CD4-positive, alpha-beta T cell treated with Interleukin-6 for 4 hours (primary cell): ENCODE measurements around the gene SLC38A9.
"Not testable (repeated sequence)": the region's sequence is repeated elsewhere in the genome, so short reads cannot be mapped to it uniquely, and the experiment has no call there.

Source experiments
- DNase-seq: peaks from one replicate; pipeline ENCODE4 v3.0.0-alpha.2; 2020; ENCODE audit warnings: mixed read lengths

The SLC38A9 gene, protein sequence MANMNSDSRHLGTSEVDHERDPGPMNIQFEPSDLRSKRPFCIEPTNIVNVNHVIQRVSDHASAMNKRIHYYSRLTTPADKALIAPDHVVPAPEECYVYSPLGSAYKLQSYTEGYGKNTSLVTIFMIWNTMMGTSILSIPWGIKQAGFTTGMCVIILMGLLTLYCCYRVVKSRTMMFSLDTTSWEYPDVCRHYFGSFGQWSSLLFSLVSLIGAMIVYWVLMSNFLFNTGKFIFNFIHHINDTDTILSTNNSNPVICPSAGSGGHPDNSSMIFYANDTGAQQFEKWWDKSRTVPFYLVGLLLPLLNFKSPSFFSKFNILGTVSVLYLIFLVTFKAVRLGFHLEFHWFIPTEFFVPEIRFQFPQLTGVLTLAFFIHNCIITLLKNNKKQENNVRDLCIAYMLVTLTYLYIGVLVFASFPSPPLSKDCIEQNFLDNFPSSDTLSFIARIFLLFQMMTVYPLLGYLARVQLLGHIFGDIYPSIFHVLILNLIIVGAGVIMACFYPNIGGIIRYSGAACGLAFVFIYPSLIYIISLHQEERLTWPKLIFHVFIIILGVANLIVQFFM

DNA sequence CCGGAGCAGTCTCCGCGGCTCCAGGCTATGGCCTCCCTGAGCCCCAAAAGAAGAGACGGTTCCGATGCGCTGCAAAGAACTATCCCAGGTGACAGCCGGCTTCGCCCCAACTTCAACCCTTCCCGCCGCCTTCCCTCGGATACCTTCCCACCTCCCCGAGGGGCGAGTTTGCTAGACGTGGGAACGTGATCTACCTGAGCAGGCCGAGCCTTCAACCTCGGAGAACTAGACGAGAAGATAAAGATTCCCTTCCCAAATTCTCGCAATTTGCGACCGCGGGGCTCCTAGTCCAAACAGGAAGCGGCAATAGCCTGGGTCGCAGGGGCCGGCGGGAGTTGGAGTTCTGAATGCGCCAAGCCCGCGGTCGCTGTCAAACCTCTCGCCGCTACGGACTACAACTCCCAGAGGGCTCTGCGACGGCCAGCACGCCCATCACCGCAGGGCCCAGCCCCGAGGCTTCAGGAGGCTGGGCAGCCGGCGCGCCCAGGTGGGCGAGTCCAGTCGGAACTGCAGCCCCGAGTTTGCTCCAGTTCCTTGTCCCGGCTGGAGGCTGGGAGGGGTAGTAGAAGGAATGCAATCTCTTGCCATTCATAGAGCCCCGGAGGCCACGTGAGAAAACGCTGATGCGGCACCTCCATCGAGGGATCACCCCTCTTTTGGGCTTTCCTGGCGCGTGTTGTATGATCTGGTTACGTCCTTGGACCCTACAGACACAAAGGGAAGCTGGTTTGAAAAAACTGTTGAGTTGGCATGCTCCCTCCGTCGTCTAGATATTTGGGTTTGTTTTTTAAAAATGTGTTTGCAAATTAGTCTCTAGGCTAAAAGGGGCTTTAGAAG is at the start of gene SLC38A9:
SLC38A9 (minus strand) TSS at position 302 of the 837 bp plus-strand sequence. CDS start 14,366 bp downstream, outside the sequence.
- DNase-seq, result peak; percentile 93

DNA sequence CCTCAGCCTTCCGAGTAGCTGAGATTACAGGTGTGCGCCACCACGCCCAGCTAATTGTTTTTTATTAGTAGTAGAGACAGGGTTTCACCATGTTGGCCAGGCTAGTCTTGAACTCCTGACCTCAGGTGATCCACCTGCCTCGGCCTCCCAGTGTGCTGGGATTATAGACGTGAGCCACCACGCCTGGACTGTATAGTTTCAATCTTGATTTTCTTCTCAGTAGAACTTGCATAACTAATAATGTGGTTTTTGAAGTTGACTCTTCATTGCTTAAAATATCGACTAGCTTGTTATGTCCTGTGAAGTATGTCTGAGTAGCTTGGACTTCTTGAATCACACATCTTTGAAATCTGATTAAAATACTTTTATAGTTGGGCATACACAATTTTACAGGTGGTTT is 49.6 kb upstream of the SLC38A9 start:
- DNase-seq, result not testable (repeated sequence)

DNA sequence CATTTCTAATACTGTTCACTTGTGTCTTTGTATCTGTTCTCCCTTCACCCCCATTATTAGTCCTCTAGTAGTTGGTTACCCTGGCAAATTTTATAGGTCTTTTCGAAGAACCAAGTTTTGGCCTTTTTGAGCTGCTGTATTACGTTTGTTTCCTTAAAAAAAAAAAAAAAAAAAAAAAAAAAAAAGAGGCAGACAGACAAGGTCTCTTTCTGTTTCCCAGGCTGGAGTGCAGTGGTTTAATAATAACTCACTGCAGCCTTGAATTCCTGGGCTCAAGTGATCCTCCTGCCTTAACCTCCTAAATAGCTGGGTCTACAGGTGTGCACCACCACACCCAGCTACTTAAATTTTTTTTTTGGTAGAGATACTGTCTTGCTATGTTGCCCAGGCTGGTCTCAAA is 46.6 kb upstream of the SLC38A9 start:
- DNase-seq, result no peak

DNA sequence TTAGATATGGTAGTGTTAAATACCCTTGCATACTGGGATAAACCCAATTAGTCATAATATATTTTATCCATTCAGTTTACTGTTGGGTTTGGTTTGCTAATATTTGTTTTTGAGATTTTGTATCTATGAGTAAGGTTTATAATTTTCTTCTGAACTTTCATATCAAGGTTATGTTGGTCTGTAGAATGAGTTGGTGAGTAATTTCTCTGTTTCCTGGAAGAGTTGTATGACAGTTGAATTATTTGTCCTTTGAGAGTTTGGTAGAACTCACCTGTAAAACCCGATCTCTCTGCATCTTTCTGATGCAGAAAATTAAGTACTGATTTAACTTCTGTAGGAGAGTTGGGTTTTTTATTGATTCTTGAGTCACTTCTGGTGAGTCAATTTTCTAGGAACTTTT is 46.1 kb upstream of the SLC38A9 start:
- no peak for DNase-seq

DNA sequence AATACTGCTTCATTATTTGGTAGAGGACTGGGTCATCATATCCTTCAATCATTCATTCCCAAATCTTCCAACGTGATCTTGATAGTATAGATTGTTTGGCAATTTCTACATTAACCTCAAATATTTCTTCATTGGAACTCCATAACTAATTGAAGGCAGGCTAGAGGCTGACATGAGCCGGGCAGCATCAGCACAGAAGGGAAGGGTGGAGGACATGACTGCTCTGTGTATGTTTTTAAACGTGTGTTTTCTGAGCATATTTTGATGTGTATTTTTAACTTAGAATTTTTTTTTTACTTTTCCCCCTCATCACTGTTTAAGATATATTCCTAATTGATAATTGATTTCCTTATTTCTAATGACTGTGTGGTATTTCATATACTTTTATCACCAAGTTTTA is 38.4 kb upstream of the SLC38A9 start:
- DNase-seq, result no peak

DNA sequence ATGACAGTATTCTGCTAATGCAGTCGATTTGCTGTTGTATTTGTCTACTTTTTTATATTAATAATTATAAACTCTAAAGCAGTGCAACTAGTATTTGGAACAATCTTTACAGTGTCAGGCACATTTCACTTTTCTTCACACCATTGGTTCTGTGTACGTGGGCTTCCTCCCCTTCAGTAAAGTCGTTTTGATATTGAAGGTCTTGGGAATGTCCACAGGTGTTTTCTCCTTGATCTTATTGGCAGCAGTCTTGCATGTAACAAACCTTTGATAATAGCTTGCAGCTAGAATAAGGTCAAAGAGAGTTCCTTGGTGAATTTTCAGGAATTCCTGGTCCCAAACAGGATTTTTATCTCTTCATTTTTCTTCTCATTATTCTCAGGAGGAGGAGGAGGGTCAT is 37.9 kb upstream of the SLC38A9 start:
- DNase-seq, result no peak

DNA sequence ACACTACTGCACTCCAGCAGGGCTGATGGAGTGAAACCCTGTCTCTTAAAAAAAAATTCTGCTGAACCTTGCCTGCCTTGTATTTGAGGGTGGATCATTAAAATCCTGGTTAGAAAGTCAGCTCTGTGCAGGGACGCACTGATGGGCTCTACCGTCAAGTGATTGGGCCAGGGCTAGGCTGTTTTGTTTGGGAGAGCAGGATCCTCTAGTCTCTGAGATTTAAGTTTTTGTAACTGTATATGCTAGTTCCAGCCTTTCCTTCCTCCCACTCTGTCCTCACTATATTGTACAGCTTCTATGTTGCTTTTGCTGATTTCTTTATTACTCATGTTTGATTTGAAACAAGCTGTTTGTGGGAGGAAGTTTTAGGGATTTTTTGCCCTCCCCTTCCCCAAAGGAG is 37.3 kb upstream of the SLC38A9 start:
- DNase-seq, result no peak

DNA sequence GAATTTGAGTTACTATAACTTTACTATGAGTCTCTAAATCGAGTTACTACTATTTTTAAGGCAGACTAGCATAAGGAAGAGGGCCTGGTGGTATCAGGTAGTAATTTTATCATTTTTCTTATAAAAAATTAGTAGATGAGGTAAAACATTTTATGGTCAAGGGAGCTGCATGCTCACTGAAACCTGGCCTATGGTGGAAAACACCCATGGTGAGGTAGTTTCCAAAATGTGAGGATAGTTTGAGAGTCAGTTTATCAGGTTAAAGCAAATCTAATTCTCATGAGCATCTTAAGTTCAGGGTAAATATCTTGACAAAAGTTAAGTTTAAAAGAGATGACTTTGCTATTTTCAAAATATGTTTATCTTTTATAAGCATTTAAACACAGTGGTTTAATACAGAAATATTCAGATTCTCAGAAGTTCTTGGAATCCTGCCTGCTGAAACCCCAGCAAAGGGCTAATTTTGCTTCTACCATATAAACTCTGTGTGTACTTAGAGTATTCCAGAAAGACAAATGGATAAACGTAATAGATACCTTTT is 35.7 kb upstream of the SLC38A9 start:
- no peak for DNase-seq

DNA sequence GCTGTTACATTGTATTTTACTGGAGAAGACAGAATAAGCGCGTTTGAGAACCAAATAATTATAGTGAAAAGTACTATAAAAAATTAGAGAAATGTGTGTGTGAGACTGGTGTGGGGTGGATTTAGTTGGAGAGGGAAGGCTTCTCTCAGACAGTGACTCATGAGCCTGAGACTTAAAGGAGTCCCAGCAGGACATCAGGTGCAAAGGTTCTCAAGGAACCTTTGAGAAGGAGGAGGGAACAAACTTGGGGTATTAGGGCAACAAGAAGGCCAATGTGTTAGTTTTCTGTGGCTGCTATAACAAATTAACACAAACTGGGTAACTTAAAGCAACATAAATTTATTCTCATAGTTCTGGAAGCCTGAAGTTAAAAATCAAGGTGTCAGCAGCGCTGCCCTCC is 30.7 kb upstream of the SLC38A9 start:
- no peak for DNase-seq

DNA sequence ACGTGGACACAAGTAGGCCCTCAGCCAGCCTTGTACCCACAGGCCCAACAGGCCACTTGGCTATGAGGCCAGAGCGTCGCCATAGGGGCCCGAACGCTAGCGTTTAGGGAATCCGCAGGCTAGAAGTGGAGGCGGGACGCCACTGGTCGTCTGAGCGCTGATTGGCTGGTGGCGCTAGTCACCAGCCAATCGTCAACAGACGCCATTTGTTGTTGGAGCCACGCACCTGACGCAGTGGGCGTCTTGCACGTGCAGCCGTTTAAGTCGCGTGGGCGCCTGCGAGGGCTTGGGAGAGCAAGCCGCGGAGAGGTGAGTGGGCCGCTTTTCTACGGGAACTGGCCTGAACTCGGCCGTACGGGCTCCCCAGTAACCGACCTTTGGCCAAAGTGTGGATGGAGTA is 25.7 kb upstream of the SLC38A9 start, which contains the start of gene DDX4:
DDX4 (plus strand) TSS at position 269 of the 400 bp plus-strand sequence. CDS start 903 bp downstream, outside the sequence.
- no peak for DNase-seq

DNA sequence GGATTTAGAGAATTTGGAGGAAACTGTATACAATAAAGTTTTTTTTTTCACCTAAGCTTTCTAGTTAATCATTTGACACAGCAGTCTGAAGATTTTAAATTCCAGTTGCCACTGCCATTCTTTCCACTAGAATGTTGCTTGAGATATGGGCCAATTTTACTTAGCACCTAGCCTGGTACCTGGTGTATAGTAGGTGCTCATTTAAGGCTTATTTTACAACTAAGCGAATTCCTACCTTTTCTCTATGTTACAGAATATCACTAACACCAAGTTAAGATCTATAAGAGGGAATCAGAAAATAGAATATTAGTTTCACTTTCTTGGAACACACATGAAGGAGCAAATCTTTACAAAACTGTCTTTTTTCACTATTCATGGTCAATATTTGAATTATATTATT is 22.5 kb upstream of the SLC38A9 start:
- no peak for DNase-seq

DNA sequence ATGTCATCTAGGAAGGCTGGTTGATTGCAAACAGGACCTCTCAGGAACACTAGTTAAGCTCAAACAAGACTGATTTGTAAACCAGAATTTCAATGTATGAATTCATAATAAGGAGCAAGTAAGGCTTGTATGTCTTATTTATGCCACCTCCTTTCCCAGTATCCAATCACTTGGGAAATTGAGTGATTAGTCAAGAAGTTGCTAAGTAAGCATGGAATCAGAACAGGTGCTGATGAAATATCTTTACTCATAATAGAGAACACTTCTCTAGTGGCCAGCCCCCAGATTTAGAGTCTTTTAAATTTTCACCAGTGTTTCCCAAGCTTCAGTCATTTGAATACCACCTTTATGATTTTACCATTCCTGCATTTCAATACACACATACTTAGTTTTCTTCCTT is 20.5 kb upstream of the SLC38A9 start:
- DNase-seq, result no peak

DNA sequence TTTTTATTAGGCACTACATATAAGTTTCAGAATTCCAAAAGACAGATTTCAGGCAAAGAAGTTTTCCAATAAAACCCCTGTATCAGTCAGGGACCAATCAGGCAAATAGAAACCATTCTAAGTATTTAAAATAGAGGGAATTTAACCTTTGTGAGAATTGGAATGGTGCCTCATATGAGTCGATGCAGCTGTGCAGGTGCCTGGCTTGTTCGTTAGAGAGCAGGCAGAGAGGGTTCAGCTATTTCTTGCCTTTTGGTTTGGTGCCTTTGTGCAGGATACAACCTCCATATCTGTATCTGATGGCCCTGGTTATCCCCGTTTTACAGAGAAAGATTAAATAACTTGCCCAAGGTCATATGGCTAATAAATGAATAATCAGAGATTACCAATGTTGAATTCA is 19.7 kb upstream of the SLC38A9 start:
- DNase-seq, result no peak

DNA sequence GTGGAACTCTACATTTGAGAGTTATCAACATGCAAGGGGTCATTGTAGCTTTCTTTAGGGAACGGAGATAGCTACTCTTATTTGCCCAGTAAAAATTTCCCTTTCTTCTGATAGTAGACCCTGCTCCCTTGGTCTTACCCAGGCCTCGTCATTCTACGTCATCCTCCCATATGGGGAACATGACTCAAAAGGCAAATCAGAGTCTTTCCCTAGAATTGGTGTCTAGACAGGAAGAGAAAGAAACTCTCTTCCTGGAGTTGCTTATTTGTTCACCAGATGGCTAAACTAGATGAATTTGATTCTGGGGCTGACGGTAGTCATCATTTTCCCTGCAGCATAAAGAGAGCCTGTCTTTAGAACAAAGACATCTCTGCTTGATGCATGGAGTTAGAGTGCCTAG is 12.2 kb upstream of the SLC38A9 start:
- no peak for DNase-seq

DNA sequence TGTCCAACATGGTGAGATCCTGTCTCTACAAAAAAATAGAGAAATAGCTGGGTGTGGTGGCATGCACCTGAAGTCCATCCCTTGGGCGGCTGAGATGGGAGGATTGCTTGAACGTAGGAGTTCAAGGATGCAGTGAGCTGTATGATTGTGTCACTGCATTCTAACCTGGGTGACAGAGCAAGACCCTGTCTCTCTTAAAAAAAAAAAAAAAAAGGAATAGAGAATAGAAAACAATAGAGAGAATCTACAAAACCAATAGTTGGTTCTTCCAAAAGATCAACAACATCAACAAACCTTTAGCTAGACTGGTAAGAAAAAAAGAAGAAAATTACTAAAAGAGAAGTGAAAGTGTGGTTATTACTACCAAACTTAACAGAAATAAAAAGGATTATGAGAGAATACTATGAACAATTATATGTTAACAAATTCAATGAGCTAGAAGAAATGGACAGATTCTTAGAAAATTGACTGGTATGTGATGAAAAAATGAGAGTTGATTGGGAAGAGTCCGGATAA is 8.1 kb upstream of the SLC38A9 start:
- no peak for DNase-seq

DNA sequence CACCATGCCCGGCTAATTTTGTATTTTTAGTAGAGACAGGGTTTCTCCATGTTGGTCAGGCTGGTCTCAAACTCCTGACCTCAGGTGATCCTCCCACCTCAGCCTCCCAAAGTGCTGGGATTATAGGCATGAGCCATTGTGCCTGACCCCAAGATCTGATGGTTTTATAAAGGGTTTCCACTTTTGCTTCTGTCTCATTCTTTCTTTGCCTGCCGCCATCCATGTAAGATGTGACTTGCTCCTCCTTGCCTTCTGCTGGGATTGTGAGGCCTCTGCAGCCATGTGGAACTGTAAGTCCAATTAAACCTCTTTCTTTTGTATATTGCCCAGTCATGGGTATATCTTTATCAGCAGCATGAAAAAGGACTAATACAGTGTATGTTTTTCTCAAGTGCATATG is 6.9 kb upstream of the SLC38A9 start:
- DNase-seq, result not testable (repeated sequence)

DNA sequence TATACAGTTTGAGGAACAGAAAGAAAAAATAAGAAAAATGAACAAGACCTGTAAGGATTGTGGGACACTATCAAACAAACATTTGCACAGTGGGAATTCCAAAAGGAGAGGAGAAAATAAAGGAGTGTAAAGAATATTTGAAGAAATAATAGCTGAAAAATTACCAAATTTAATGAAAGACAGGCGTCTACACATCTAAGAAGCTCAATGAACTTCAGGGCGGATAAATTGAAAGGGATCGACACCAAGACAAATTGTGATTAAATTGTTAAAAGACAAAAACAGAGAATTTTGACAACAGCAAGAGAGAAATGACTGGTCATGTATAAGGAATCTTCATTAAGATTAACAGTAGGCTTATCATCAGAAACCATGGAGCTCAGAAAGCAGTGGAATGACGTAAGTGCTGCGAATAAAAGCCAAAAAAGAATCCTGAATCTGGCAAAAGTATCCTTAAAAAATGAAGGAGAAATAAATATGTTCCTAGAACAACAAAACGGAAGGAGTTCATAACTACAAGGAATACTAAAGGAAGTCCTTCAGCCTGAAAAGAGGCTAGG is 3.5 kb upstream of the SLC38A9 start:
- no peak for DNase-seq

DNA sequence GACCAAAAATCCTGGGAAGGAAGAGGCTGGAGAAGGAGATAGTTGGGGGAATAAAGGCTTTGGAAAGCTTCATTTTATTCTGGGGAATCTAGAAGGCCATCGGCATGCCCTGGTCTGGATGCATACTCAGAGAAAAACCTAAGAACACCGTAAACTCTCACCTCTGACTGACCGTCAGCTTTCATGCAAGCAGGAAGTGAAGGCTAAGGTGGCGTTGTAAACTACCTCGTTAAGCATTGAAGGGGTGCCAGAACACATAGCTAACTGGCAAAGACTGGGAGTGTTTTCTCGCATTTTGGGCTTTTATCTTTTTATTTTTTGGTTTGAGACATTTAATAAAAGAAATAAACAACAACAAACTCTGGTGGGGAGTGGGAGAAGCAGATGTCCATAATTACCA is 2.6 kb upstream of the SLC38A9 start:
- DNase-seq, result no peak

DNA sequence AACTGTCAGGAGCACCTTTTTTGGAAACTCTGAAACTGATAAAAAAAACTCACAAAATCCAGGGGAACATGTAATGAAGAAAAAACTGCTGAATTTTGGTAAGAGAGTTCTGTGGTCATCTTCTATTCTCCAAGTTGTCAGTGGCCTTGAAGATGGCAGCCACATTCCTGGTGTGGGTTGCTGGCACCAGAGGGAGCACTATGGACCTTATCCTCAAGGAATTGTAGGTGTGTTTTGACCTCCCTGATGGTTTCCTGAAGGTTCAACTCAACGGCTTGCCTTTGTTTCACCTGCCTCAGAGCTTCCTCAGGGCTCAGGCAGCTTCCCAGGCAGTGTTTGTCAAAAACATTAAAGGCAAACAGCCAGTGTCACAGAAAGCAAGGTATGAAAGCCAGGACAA is 2.2 kb upstream of the SLC38A9 start:
- no peak for DNase-seq

DNA sequence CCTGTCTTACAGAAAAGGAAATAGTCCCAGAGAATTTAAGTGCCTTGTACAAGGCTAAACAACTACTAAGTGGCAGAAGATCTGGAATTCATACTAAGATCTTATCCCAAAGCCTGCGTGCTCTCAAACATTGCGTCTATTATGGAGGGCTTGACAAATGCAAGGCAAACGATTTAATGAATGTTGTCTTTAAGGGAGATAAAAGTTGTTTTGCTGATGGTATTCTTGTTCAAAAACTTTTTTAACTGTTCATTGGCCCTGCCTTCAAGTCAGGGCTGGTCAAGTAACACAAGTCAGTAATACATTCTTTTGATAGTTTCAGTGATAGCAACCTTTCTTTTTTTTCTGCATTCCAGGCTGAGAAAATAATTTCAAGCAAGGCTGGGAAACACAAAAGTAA is 1.7 kb upstream of the SLC38A9 start:
- DNase-seq, result no peak

DNA sequence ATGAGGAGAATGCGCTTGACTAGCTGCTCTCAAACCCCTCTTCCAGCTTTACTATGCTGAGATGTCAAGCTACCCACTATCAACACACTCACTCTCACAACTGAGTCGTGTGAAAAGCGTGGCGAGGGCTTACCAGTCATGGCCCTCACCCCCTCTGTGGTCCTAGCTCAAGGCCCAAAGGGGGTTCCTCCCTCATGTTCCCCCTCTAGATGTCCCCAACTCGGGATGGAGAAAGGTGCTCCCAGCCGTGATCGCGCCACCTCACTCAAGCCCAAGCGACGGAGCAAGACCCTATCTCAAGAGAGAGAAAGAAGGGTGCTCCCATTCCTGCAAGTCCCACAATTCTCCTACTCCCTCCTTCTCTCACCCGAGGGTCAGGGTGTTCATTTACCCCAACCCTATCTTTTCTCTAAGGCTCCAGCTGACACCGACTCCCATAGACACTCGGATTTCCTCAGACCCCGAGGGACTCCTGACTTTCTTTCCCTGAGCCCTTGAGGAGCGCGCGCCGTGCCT is 559 bp downstream of the SLC38A9 start:
- no peak for DNase-seq

DNA sequence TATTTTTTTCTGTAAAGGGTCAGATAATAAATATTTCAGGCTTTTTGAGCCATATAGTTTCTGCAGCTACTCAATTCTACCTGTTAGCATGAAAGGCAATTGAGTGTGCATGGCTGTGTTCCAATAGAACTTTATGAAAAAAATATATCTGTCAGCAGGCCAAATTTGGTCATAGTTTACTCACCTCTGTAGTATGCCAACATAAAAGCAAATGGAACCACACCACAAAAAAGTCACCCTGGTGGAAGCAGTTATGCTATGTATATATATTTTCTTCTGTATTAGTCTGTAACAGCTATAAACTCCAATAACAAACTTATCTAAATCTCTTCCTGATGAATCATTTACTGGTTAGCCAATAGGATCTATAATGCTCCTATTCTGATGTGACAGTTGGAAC is 3.4 kb downstream of the SLC38A9 start:
- DNase-seq, result no peak

DNA sequence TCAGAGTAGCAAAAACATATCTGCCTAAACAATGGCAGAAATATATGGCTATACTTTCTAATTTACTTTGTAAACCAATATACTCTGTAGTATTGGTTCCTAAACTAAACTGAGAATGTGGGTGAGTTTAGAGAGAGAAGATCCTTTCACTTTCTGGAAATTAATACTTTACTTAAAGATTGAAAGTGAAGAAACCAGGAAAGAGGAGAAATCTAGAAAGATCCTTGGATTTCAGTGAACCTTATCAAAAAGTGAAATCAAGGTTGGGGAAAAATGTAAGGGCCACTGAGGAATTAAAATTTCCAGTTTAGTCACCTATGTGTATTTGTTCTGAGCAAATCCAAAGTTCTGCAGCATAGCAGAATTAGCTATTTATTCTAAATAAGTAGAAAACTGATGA is 5.9 kb downstream of the SLC38A9 start:
- no peak for DNase-seq
